HFF-Myc (cell line): ENCODE results near the gene ZNF622.

Source experiments
- DNase-seq: peaks from one replicate; pipeline ENCODE4 v3.0.0-alpha.2; 2011; ENCODE audit warnings: low read depth; ENCODE audit errors: extremely low read depth
- H3K4me3 ChIP-seq: replicated peaks from 2 replicates; pipeline ENCODE4 v1.5.1; 2011; ENCODE audit warnings: low read depth, mild to moderate bottlenecking, control low read depth, low read length
- CTCF ChIP-seq: IDR thresholded peaks from 2 replicates; pipeline ENCODE4 v1.5.1; 2012; ENCODE audit warnings: mild to moderate bottlenecking, low read depth, low read length, control low read depth; ENCODE audit errors: missing control alignments

Gene ZNF622

GRCh38 chr5:16489322-16489791 lies 23.8 kb upstream of the ZNF622 start:
- no peak overlapping the region for H3K4me3 ChIP-seq
- no peak for DNase-seq
- peak; percentile 55 for TF ChIP-seq CTCF

- no peak overlapping the region for H3K4me3 ChIP-seq
- no peak for DNase-seq
- TF ChIP-seq CTCF, result no peak
Measured at GRCh38 chr5:16487456-16487855, 21.9 kb upstream of the ZNF622 start.

- DNase-seq, result no peak
- no peak for TF ChIP-seq CTCF
- no peak overlapping the region for H3K4me3 ChIP-seq
Measured at GRCh38 chr5:16486711-16487111, 21.1 kb upstream of the ZNF622 start.

- no peak for DNase-seq
- TF ChIP-seq CTCF, result no peak
- H3K4me3 ChIP-seq, result no peak overlapping the region
Measured at GRCh38 chr5:16485656-16486055, 20.1 kb upstream of the ZNF622 start.

- TF ChIP-seq CTCF, result no peak
- no peak for DNase-seq
Measured at GRCh38 chr5:16484081-16484480, 18.5 kb upstream of the ZNF622 start.

GRCh38 chr5:16483361-16483760 lies 17.8 kb upstream of the ZNF622 start:
- H3K4me3 ChIP-seq, result no peak overlapping the region
- TF ChIP-seq CTCF, result no peak
- DNase-seq, result no peak

More at GRCh38 chr5:16484081-16484480, 18.5 kb upstream of the ZNF622 start:
- no peak overlapping the region for H3K4me3 ChIP-seq

- no peak overlapping the region for H3K4me3 ChIP-seq
- no peak for TF ChIP-seq CTCF
- DNase-seq, result no peak
Measured at GRCh38 chr5:16482891-16483290, 17.3 kb upstream of the ZNF622 start.
